Ovary (tissue), 3 donors: ENCODE results near the gene ABCA10.

Experiments used
- EP300 ChIP-seq: sonication (generic); formaldehyde crosslinking; IDR thresholded peaks from one replicate; pipeline ENCODE4 v1.6.1; 2017; ENCODE audit warnings: antibody characterized with exemption
- POLR2A ChIP-seq: fragments of 450-650 bp; IDR thresholded peaks from one replicate; pipeline ENCODE4 v1.6.1; 2017; ENCODE audit warnings: antibody characterized with exemption, mild to moderate bottlenecking, moderate library complexity
- TF ChIP-seq, protein P1 (sequence below), 3 donors: fragments of 450-650 bp in 2 of 3; fragments of 200-600 bp in 1 of 3; IDR thresholded peaks; one replicate each; pipeline versions ENCODE4 v1.5.1 to v1.8.0; 2016 to 2022; ENCODE audit warnings: antibody characterized with exemption in 3 of 3, mild to moderate bottlenecking in 1 of 3
- donor health status: DM: no; HTN: no; CAD: no.

GRCh38 chr17:69227541-69227940, 1.1 kb downstream of the ABCA10 start:
- TF ChIP-seq, protein P1, sequence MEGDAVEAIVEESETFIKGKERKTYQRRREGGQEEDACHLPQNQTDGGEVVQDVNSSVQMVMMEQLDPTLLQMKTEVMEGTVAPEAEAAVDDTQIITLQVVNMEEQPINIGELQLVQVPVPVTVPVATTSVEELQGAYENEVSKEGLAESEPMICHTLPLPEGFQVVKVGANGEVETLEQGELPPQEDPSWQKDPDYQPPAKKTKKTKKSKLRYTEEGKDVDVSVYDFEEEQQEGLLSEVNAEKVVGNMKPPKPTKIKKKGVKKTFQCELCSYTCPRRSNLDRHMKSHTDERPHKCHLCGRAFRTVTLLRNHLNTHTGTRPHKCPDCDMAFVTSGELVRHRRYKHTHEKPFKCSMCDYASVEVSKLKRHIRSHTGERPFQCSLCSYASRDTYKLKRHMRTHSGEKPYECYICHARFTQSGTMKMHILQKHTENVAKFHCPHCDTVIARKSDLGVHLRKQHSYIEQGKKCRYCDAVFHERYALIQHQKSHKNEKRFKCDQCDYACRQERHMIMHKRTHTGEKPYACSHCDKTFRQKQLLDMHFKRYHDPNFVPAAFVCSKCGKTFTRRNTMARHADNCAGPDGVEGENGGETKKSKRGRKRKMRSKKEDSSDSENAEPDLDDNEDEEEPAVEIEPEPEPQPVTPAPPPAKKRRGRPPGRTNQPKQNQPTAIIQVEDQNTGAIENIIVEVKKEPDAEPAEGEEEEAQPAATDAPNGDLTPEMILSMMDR (IDR thresholded peaks at IDR 0.05), result no peak
- TF ChIP-seq EP300 (no peak), POLR2A (no peak)
